Ureter (tissue), 1 donor: ENCODE data around the gene MS4A12. TPM values are rescaled to one million over a fixed set of nuclear protein-coding genes. Genes with fewer than 3 reads are reported as not detected.
"Not testable (repeated sequence)": the region's sequence is repeated elsewhere in the genome, so short reads cannot be mapped to it uniquely, and the experiment has no call there.

ENCODE experiments used
- DNase-seq: peaks from one replicate; pipeline ENCODE4 v3.0.0-alpha.2; 2020; ENCODE audit warnings: low spot score
- total RNA-seq: library from RNA; stranded (reverse); gene quantifications from one replicate; pipeline ENCODE4 v1.2.4, GENCODE V29; 2023
- donor health status: DM: yes; HTN: yes; CAD: no.

Gene MS4A12
- total RNA-seq, 1 donor from 2014 or later = not detected

DNA sequence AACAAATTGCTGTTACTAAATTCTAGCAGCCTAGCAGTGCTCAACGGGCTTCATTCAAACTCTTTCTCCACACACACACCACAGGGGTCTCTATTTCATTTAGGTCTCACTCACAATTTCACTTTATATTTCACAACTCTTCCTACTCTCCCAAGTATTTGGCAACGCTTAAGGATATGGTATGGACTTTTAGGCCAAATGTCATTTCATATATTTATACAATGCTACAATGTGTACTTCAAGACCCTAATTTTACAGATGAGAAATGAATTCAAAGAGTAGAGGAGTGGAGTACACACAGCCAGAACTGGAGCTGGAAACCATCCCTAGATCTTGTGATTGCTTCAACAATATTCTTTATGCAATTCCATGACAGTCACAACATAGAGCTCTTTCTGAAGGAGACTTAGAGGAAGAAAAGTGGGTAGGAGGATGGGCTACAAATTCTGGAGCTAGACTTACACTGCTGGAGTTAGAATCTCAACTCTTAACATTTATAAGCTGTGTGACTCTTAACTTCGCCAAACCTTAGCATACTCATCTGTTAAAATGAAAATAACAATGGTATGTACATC is 20.2 kb downstream of the MS4A12 start:
- DNase-seq = no peak

DNA sequence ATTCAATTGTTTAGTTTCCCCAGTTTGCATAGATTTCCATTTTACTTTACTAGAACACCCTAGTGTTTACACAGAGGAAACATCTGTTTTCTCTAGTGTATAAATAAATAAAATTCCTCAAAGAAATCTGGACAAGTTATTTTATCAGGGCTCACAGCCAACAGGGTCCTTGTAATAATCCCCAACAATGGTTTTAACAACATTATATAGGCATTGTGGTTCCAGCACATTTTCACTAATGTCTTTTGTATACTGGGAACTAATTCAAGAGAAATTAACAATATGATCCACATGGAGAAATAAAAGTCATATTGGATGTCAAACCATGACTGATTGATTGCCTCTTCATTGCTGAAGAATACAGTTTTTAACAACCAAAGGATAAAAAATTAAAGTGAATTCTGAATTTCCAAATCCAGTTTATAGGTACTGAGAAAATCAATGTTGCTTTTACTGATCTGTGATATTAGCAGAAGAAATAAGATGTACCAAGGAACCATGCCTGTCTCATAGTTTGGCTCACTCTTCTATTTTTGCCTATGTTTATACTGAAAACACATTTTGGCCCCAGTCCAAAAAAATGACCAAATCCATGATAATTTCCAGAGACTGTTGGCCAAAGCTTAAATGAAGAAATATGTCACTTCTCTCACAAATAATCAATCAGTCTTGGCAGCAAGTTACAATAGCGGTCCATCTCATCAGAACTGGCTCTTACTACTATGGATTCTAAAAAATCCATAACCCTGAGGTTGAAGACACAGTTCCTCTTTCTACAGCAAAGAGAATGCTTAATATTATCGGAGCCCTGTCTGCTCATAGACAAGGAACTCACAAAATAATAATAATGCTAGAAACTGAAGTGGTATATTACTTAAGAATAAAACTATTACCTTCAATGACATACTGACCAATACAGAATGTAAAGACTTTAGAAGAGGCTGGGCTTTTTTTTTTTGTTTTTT is 21.2 kb downstream of the MS4A12 start:
- DNase-seq = no peak

DNA sequence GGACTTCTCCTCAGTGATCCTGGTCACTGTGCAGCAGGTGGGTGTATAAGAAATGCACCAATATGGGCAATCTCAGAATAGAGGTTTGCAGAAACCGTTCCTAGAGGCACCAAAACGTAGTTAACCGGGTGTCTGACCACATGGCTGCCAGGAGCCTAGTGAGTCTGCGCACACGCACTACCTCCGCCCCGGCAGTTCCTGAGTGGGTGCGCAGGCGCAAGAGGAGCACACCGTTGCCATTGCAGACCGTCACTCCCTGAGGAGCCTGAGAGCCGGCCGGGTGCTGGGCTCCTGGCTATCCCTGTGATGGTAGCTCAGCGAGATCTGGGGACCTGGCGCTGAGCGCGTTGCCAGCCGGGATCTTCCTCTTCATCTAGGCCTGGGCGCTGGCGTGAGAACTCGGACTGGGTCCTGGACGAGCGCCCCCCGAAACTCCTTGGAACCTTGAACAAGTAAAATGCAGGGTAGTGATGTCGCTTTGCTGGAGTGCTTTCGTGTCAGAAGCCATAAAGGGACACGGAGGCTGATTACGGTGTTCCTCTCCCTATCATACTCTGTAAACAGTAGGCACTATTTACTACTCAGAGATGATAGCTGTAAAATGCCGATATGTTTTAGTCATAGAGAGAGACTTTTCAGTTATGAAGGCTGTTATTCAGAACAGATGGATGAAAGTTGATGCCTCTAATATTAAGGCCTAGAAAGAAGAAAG is 22.7 kb downstream of the MS4A12 start, which contains the start of gene MS4A13:
Gene MS4A13, plus strand, starts transcription at position 249 of the 712 bp plus-strand sequence. CDS start 2,692 bp downstream, outside the sequence.
- no peak for DNase-seq

DNA sequence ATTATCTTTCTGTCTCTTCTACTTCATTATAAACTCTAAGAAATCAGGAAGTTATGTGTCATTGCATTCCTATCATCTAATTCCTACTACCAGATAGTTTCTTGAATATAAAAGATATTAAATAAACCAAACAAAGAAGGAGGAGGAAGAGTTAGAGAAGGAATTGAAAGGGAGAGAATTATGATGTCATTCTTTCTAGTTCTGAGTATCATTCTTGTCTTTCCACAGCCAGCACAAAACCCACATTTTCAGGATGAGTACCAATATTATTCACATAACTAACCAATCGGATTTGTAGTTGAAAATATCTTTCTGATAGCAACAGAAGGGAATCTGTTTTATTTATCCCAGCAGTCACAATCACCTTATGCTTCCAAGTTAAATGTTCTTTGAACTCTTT is 35.9 kb downstream of the MS4A12 start:
- DNase-seq = no peak

DNA sequence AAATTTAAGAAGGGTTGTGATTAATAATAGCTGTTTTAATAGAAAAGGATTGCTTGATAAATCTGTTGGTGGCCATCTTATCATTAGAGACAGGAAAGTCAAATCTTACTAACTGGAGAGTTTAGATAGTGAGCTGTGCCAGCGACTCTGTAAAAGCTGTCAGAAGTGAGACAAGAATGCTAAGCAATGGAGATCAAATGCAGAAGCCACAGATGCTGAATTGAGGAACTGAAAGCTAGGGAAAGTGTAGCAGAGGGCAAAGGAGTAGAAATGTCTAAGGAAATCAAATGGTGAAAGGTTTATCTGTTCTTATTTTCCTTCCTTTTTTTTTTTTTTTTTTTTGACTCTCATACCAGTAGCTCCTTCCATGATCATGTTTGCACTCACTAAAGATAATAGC is 36.4 kb downstream of the MS4A12 start:
- no peak for DNase-seq

DNA sequence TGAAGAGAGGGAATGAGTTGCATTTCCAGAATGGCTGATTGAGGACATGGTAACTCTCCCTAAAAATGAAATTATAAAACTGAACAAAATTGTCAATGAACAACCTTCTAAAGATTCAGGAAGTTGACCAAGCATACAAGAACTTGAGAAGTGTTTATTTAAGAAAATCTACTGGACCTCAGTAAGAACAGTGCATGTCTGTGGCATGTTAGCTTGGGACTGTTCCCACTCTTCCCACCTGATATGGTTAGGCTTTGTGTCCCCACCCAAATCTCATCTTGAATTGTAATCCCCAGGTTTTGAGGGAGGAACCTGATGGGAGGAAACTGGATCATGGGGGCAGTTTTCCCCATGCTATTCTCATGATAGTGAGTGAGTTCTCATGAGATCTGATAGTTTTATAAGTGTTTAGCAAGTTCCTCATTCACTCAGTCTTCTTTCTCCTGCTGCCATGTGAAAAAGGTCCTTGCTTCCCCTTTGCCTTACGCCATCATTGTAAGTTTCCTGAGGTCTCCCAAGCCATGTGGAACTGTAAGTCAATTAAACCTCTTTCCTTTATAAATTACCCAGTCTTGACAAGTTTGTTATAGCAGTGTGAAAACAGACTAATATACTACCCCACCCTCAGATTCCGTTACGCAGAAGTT is 38.0 kb downstream of the MS4A12 start:
- no peak for DNase-seq

DNA sequence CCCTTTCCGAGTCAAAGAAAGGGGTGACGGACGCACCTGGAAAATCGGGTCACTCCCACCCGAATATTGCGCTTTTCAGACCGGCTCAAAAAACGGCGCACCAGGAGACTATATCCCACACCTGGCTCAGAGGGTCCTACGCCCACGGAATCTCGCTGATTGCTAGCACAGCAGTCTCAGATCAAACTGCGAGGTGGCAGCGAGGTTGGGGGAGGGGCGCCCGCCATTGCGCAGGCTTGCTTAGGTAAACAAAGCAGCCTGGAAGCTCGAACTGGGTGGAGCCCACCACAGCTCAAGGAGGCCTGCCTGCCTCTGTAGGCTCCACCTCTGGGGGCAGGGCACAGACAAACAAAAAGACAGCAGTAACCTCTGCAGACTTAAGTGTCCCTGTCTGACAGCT is 39.8 kb downstream of the MS4A12 start:
- not testable (repeated sequence) for DNase-seq

DNA sequence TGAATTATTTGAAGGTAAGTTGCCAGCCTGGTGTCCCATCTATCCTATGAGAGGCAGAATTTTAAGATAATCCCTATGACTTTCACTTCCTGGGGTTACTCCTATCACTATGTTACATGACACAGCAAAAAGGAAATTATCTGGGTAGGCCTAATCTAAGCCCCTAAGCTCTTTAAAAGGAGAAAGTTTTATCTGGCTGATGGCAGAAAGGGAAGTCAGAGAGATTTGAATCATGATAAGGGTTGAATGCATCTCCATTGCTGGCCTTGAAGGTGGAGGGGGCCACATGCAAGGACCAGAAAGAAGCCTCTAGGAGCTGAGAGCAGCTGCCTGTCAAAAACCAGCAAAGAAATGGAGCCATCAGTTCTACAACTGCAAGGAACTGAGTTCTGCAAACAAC is 46.0 kb downstream of the MS4A12 start:
- DNase-seq = not testable (repeated sequence)

DNA sequence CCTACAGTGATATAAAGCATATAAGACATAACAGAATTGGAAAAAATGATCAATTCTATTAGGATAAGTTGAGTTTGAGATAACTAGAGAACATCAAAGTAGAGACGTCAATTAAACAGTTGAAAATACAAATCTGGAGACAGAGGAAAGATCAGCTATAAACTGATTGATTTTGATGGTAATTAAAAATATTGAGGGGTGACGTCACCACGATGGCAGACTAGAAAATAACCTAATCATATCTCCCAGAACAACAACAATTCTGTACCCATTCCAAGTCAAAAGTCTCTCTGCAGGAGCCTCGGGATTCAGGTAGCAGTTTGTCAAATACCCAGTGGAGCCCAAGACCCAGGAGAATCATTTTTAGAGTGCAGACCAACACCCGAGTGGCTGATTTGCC is 51.5 kb downstream of the MS4A12 start:
- no peak for DNase-seq

Other genes starting within 250 kb of the MS4A12 start
- 4.7 TPM for gene MS4A4E, start 249.6 kb upstream of the MS4A12 start, total RNA-seq
- 8.4 TPM for gene MS4A4A, start 212.1 kb upstream of the MS4A12 start, total RNA-seq
- gene MS4A6E, start 165.5 kb upstream of the MS4A12 start, total RNA-seq = not detected
- 33.2 TPM for gene MS4A7, start 114.2 kb upstream of the MS4A12 start, total RNA-seq
- 1.5 TPM for gene MS4A14, start 96.3 kb upstream of the MS4A12 start, total RNA-seq
- gene MS4A5, start 63.2 kb upstream of the MS4A12 start, total RNA-seq = not detected
- 0.49 TPM for gene MS4A1, start 36.9 kb upstream of the MS4A12 start, total RNA-seq
- gene MS4A13, start 22.6 kb downstream of the MS4A12 start, total RNA-seq = not detected
- not detected for gene MS4A8, start 206.8 kb downstream of the MS4A12 start, total RNA-seq
- gene MS4A18, start 231.9 kb downstream of the MS4A12 start, total RNA-seq = not detected